Suprapubic skin (tissue), 4 donors: ENCODE measurements around the gene TBC1D17. TPM values are rescaled to one million over a fixed set of nuclear protein-coding genes. Genes with fewer than 3 reads are reported as not detected.

Source experiments
- DNase-seq, 2 donors: peaks; one replicate each; pipeline ENCODE4 v3.0.0-alpha.2; 2019; ENCODE audit warnings: low spot score in 2 of 2
- H3K27ac ChIP-seq: fragments of 200-600 bp; sonication (generic); one replicate; pipeline ENCODE4 v1.5.1; 2019
- H3K27me3 ChIP-seq: fragments of 200-600 bp; sonication (generic); one replicate; pipeline ENCODE4 v1.5.1; 2019
- H3K36me3 ChIP-seq: fragments of 200-600 bp; sonication (generic); one replicate; pipeline ENCODE4 v1.5.1; 2019
- H3K4me1 ChIP-seq: fragments of 200-600 bp; sonication (generic); one replicate; pipeline ENCODE4 v1.5.1; 2019
- H3K4me3 ChIP-seq: fragments of 200-600 bp; sonication (generic); one replicate; pipeline ENCODE4 v1.5.1; 2019; ENCODE audit warnings: mild to moderate bottlenecking
- H3K9me3 ChIP-seq: fragments of 200-600 bp; sonication (generic); one replicate; pipeline ENCODE4 v1.5.1; 2019
- CTCF ChIP-seq, 2 donors: fragments of 200-600 bp in 1 of 2; fragments of 450-650 bp in 1 of 2; sonication (generic) in 1 of 2; IDR thresholded peaks; one replicate each; pipeline ENCODE4 v1.5.1; 2016 to 2019; ENCODE audit warnings: antibody characterized with exemption in 2 of 2, mild to moderate bottlenecking in 1 of 2, moderate library complexity in 1 of 2
- EP300 ChIP-seq: sonication (generic); formaldehyde crosslinking; IDR thresholded peaks from one replicate; pipeline ENCODE4 v1.6.1; 2017; ENCODE audit warnings: antibody characterized with exemption
- POLR2A ChIP-seq, 2 donors: fragments of 450-650 bp; IDR thresholded peaks; one replicate each; pipeline ENCODE4 v1.6.1; 2017; ENCODE audit warnings: antibody characterized with exemption in 2 of 2, mild to moderate bottlenecking in 2 of 2, moderate library complexity in 2 of 2
- POLR2AphosphoS5 ChIP-seq, 3 donors: sonication (generic); formaldehyde crosslinking; IDR thresholded peaks; one replicate each; pipeline ENCODE4 v1.6.1; 2017; ENCODE audit warnings: antibody characterized with exemption in 3 of 3
- WGBS: methylation state at CpG from one replicate; pipeline ENCODE4 v1.1.5; 2018; 5-methylcytosine and 5-hydroxymethylcytosine counted together
- total RNA-seq, 4 donors: library from RNA; depleted of rRNA; stranded (reverse); fragments of >200 nt; gene quantifications; one replicate each; pipeline ENCODE4 v1.1.0, GENCODE V29; 2016

Gene TBC1D17
- total RNA-seq, 4 donors from 2014 or later = 40.5 to 93.4 (median 59.4) TPM

- 90% methylated on average over 7 of the region's 7 CpGs for WGBS
These were observed 54.0 kb downstream of the TBC1D17 start for GRCh38 chr19:49931293-49932040.

DNA sequence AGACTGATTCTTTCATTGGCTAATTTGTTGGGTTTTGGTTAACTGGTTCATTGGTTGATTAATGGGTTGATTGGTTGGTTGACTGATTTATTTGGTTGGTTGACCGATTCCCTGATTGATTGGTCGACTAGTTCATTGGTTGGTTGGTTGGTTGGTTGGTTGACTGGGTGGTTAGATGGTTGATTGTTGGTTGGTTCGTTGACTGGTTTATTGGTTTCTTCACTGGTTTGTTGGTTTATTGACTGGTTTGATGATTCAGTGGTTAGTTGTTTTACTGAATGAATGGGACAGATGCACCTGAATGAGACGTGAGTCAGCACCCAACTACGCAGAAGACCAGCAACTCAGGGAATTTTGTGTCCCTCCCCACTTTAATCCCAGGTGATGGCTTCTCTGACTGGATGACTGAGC lies 54.5 kb downstream of the TBC1D17 start:
- peaks cover 8% of the 10 kb centered on the region for H3K36me3 ChIP-seq
- no peak for TF ChIP-seq POLR2A (IDR thresholded peaks at IDR 0.05)
- no peak for TF ChIP-seq CTCF (IDR thresholded peaks at IDR 0.05)
- no peak for TF ChIP-seq EP300
- TF ChIP-seq POLR2AphosphoS5 (IDR thresholded peaks at IDR 0.05) = no peak
- DNase-seq = no peak
- H3K27me3 ChIP-seq = no peaks in the 10 kb centered on the region
- H3K4me3 ChIP-seq = no peak overlapping the region
- H3K27ac ChIP-seq = no peak overlapping the region
- WGBS = 92% methylated on average over 5 of the region's 5 CpGs
- peaks cover 28% of the 10 kb centered on the region for H3K4me1 ChIP-seq
- H3K9me3 ChIP-seq = no peaks in the 10 kb centered on the region

More at GRCh38 chr19:49931293-49932040, 54.0 kb downstream of the TBC1D17 start:
- no peak for TF ChIP-seq POLR2A (IDR thresholded peaks at IDR 0.05)
- no peak for TF ChIP-seq POLR2AphosphoS5 (IDR thresholded peaks at IDR 0.05)
- TF ChIP-seq EP300 = no peak
- no peak for TF ChIP-seq CTCF (IDR thresholded peaks at IDR 0.05)
- DNase-seq = no peak
- Histone ChIP-seq H3K27ac (no peak overlapping the region), H3K27me3 (no peaks in the 10 kb centered on the region), H3K9me3 (no peaks in the 10 kb centered on the region), H3K4me3 (no peak overlapping the region), H3K36me3 (peaks cover 8% of the 10 kb centered on the region), H3K4me1 (peaks cover 28% of the 10 kb centered on the region)

GRCh38 chr19:49932731-49933131 lies 55.2 kb downstream of the TBC1D17 start:
- DNase-seq = no peak
- H3K36me3 ChIP-seq = peaks cover 8% of the 10 kb centered on the region
- 87% methylated on average over 24 of the region's 25 CpGs for WGBS
- H3K4me3 ChIP-seq = no peak overlapping the region
- peaks cover 24% of the 10 kb centered on the region for H3K4me1 ChIP-seq
- H3K27me3 ChIP-seq = no peaks in the 10 kb centered on the region
- no peaks in the 10 kb centered on the region for H3K9me3 ChIP-seq
- no peak for TF ChIP-seq POLR2AphosphoS5 (IDR thresholded peaks at IDR 0.05)
- no peak for TF ChIP-seq POLR2A (IDR thresholded peaks at IDR 0.05)
- TF ChIP-seq CTCF (IDR thresholded peaks at IDR 0.05) = no peak
- no peak for TF ChIP-seq EP300
- H3K27ac ChIP-seq = no peak overlapping the region

DNA sequence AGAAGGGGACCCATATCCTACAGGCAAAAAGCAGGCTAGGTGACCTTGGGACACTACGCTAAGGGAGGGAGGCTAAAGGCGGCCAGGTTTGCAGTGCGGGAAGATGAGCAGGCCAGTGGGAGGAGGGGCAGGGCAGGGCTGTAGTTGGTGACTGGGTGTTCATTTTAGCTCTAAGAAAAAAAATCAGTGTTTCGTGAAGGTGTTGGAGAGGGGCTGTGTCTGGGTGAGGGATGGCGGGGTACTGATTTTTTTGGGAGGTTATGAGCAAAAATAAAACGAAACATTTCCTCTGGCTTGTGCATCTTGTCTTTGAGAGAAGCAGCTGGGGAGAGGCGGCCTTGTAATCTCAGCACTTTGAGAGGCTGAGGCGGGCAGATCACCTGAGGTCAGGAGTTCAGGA lies 56.1 kb downstream of the TBC1D17 start:
- 97% methylated on average over 8 of the region's 8 CpGs for WGBS
- Histone ChIP-seq H3K4me1 (peaks cover 20% of the 10 kb centered on the region), H3K27ac (no peak overlapping the region), H3K4me3 (no peak overlapping the region), H3K9me3 (no peaks in the 10 kb centered on the region), H3K36me3 (peaks cover 8% of the 10 kb centered on the region), H3K27me3 (no peaks in the 10 kb centered on the region)
- no peak for TF ChIP-seq POLR2AphosphoS5 (IDR thresholded peaks at IDR 0.05)
- no peak for DNase-seq

DNA sequence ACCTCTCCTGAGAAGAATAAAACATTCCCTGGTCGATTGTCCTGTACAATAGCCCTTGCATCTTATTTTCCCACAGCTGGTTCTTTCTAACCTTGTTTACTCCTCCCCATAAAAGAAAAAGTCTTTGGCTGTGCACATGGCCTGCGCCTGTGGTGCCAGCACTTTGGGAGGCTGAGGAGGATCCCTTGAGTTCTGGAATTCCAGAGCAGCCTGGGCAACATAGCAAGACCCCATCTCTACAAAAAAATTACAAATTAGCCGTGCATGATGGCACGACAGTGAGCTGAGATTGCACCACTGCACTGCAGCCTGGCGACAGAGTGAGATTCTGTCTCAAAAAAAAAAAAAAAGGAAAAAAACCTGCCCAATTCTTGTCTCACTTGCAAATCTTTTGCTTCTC lies 59.0 kb downstream of the TBC1D17 start:
- Histone ChIP-seq H3K27ac (no peak overlapping the region), H3K27me3 (no peaks in the 10 kb centered on the region), H3K4me1 (peaks cover 7% of the 10 kb centered on the region), H3K4me3 (no peak overlapping the region), H3K9me3 (no peaks in the 10 kb centered on the region), H3K36me3 (peaks cover 8% of the 10 kb centered on the region)
- TF ChIP-seq EP300 (no peak), POLR2AphosphoS5 (IDR thresholded peaks at IDR 0.05) (no peak), POLR2A (IDR thresholded peaks at IDR 0.05) (no peak), CTCF (IDR thresholded peaks at IDR 0.05) (no peak)
- no peak for DNase-seq
- 75% methylated on average over 5 of the region's 5 CpGs for WGBS
